K562 (cell line): Measurements from ENCODE around the gene UBXN10. TPM values are rescaled to one million over a fixed set of nuclear protein-coding genes. Genes with fewer than 3 reads are reported as not detected.
A peak's percentile ranks its signal among the peaks of the same experiment; 100 is the strongest.

Source experiments
- ATAC-seq: fragments of 200-7000 bp; cut with Tn5 transposase; 3 replicates; pipeline ENCODE4 v1.9.1; 2020; ENCODE audit warnings: moderate library complexity
- BruUV-seq: library from RNA; stranded (reverse); fragments of 400-500 nt; replicated peaks from 2 replicates; lab custom pipeline; 2021; lab: Mats Ljungman, UMichigan
- CTCF ChIA-PET: fragments of 300-600 bp; formaldehyde crosslinking; extraction: SDS; loops from one replicate; lab custom pipeline; 2021; ENCODE audit warnings: low intra/inter-chr PET ratio; lab: Yijun Ruan, JAX
- POLR2A ChIA-PET: fragments of 300-600, 350-650 bp; sonication (Branson Sonifier 250); formaldehyde crosslinking; extraction: SDS; loops from one replicate; lab custom pipeline; 2021; ENCODE audit warnings: antibody characterized with exemption, inconsistent platforms; lab: Yijun Ruan, JAX
- DNase-seq, 4 experiments: peaks; one replicate each; pipeline versions ENCODE4 v3.0.0 to v3.0.0-alpha.2; 2011 to 2018; ENCODE audit warnings: low spot score in 3 of 4, mixed read lengths in 3 of 4; ENCODE audit errors: extremely low read depth in 1 of 4
- FAIRE-seq: peaks from 2 replicates; lab custom pipeline; 2011; peaks lifted over from hg19 to GRCh38; lab: Jason Lieb, UNC
- H2AFZ ChIP-seq: 2 replicates; pipeline ENCODE4 v1.6.0; 2011; ENCODE audit warnings: low read depth, low read length, control low read depth, inconsistent platforms
- H3K27ac ChIP-seq: fragments of 200-600 bp; 3 replicates; pipeline ENCODE4 v1.8.0; 2011; ENCODE audit warnings: low read depth, mild to moderate bottlenecking, control low read depth, inconsistent platforms, low read length, moderate library complexity, mixed read lengths; ENCODE audit errors: extremely low read depth
- H3K27me3 ChIP-seq, 2 experiments: fragments of 300-600 bp in 1 of 2; 2 replicates in 1 of 2; 3 replicates in 1 of 2; pipeline versions ENCODE4 v1.6.0 to v1.8.0; 2011; ENCODE audit warnings: inconsistent platforms in 2 of 2, low read length in 2 of 2, mild to moderate bottlenecking in 1 of 2, mixed read lengths in 1 of 2, moderate library complexity in 1 of 2; ENCODE audit not compliant: control insufficient read depth in 2 of 2, insufficient read depth in 2 of 2
- H3K36me3 ChIP-seq: fragments of 300-600 bp; 3 replicates; pipeline ENCODE4 v1.8.0; 2011; ENCODE audit warnings: mild to moderate bottlenecking, low read length, inconsistent platforms; ENCODE audit not compliant: control insufficient read depth, insufficient read depth
- H3K4me1 ChIP-seq, 2 experiments: fragments of 200-600 bp in 1 of 2; replicated peaks in 1 of 2; 2 replicates in 1 of 2; 3 replicates in 1 of 2; pipeline versions ENCODE4 v1.5.1 to v1.8.0; 2011; ENCODE audit warnings: inconsistent platforms in 2 of 2, low read length in 2 of 2, mild to moderate bottlenecking in 1 of 2, mixed read lengths in 1 of 2, moderate library complexity in 1 of 2; ENCODE audit not compliant: control insufficient read depth in 2 of 2, insufficient read depth in 2 of 2
- H3K4me2 ChIP-seq: 2 replicates; pipeline ENCODE4 v1.6.1; 2011; ENCODE audit warnings: low read length, control low read depth, inconsistent platforms, mixed read lengths; ENCODE audit not compliant: insufficient read depth
- H3K4me3 ChIP-seq: fragments of 200-600 bp; sonication (generic), shearing (Covaris generic); 2 replicates; pipeline ENCODE4 v1.5.1; 2016; ENCODE audit warnings: control low read depth, inconsistent platforms
- H3K79me2 ChIP-seq: fragments of 200-600 bp; 3 replicates; pipeline ENCODE4 v1.8.0; 2011; ENCODE audit warnings: low read length, inconsistent platforms; ENCODE audit not compliant: control insufficient read depth, insufficient read depth
- H3K9ac ChIP-seq, 2 experiments: 2 replicates each; pipeline versions ENCODE4 v1.6.0 to v1.6.1; 2011; ENCODE audit warnings: low read depth in 2 of 2, low read length in 2 of 2, control low read depth in 1 of 2, inconsistent platforms in 1 of 2, mild to moderate bottlenecking in 1 of 2, mixed read lengths in 1 of 2; ENCODE audit not compliant: insufficient read depth in 1 of 2
- H3K9me1 ChIP-seq: one replicate; pipeline ENCODE4 v1.6.0; 2011; ENCODE audit warnings: inconsistent platforms, mild to moderate bottlenecking, low read length, moderate library complexity; ENCODE audit not compliant: control insufficient read depth, insufficient read depth
- H3K9me3 ChIP-seq: replicated peaks from 2 replicates; pipeline ENCODE4 v1.5.1; 2011; ENCODE audit warnings: low read depth, low read length, inconsistent platforms; ENCODE audit not compliant: control insufficient read depth, insufficient read depth
- H4K20me1 ChIP-seq: replicated peaks from 2 replicates; pipeline ENCODE4 v1.6.1; 2011; ENCODE audit warnings: low read length, inconsistent platforms, mixed read lengths; ENCODE audit not compliant: control insufficient read depth, insufficient read depth
- CREBBP ChIP-seq: IDR thresholded peaks from one replicate; pipeline ENCODE4 v1.6.1; 2012; ENCODE audit warnings: low read depth, mild to moderate bottlenecking, control low read depth, inconsistent platforms, low read length
- KDM5B ChIP-seq: fragments of 200-600 bp; sonication (generic); IDR thresholded peaks from 2 replicates; pipeline ENCODE4 v1.6.1; 2012; ENCODE audit warnings: low read depth, mild to moderate bottlenecking, moderate library complexity, low read length, control low read depth, inconsistent platforms; ENCODE audit not compliant: insufficient replicate concordance
- NR1H2 ChIP-seq: sonication (generic); formaldehyde crosslinking; IDR thresholded peaks from 2 replicates; pipeline ENCODE4 v1.4.0; 2020; ENCODE audit warnings: mild to moderate bottlenecking, missing genetic modification reagents
- RBM17 ChIP-seq: fragments of 200-400 bp; formaldehyde crosslinking; IDR thresholded peaks from 2 replicates; pipeline ENCODE4 v1.6.1; 2017; ENCODE audit warnings: low read depth, mild to moderate bottlenecking, low read length, borderline replicate concordance
- U2AF1 ChIP-seq: fragments of 200-400 bp; formaldehyde crosslinking; optimal IDR thresholded peaks from 2 replicates; pipeline ENCODE3; 2017; ENCODE audit warnings: mild to moderate bottlenecking, low read depth, low read length, moderate library complexity
- ZBED1 ChIP-seq: IDR thresholded peaks from 2 replicates; pipeline ENCODE4 v1.6.1; 2014
- ZC3H8 ChIP-seq: fragments of 450-650 bp; IDR thresholded peaks from 2 replicates; pipeline ENCODE4 v1.6.1; 2017
- ZNF134 ChIP-seq: fragments of 250-450 bp; sonication (Bioruptor Pico); conservative IDR thresholded peaks from 2 replicates; pipeline ENCODE4 v1.4.0; 2020
- WGBS: fragments of 100-300 bp; shearing (Covaris generic); methylation state at CpG from one replicate; pipeline ENCODE4 v1.1.6; 2016; ENCODE audit warnings: low coverage, mixed read lengths; ENCODE audit not compliant: insufficient coverage; ENCODE audit errors: missing lambda C conversion rate; 5-methylcytosine and 5-hydroxymethylcytosine counted together
- in situ Hi-C: fragments of 300-500 bp; cut with MboI; formaldehyde crosslinking; loops from 4 replicates; pipeline ENCODE4 v1.15.0; 2018; ENCODE audit warnings: inconsistent platforms, mixed read lengths
- intact Hi-C: fragments of 100-400 bp; cut with micrococcal nuclease; formaldehyde crosslinking; loops from 2 replicates; pipeline ENCODE4 v1.14.2; 2022
- polyA plus RNA-seq, 8 experiments: library from polyadenylated mRNA; depleted of rRNA in 4 of 8; stranded (reverse) in 5 of 8; unstranded in 3 of 8; fragments of >200 nt; fragmentation: Nextera tagmentation in 2 of 8; fragmentation: Illumina TruSeq in 1 of 8; extraction: Ambion mirVana in 2 of 8; extraction: Trizol in 1 of 8; gene quantifications; 2 replicates each; pipeline versions ENCODE4 v1.2.1 to v1.2.3, GENCODE V29; 2011 to 2014; ENCODE audit warnings: inconsistent platforms in 1 of 8, missing spikeins in 1 of 8
- total RNA-seq, 7 experiments: library from RNA; depleted of rRNA in 6 of 7; stranded (reverse); fragments of >200 nt in 6 of 7; fragmentation: Illumina TruSeq in 2 of 7; extraction: Trizol in 2 of 7; gene quantifications; 2 replicates each; pipeline versions ENCODE4 v1.2.1 to v1.2.3, GENCODE V29; 2011 to 2021; ENCODE audit warnings: low replicate concordance in 1 of 7
- TF ChIP-seq, protein P1 (sequence below): fragments of 450-650 bp; IDR thresholded peaks from 2 replicates; pipeline ENCODE4 v1.7.0; 2016; ENCODE audit warnings: borderline replicate concordance
- TF ChIP-seq, protein P2 (sequence below): fragments of 250-450 bp; sonication (Bioruptor Pico); IDR thresholded peaks from 2 replicates; pipeline ENCODE4 v1.9.0; 2021; ENCODE audit warnings: mild to moderate bottlenecking, inconsistent platforms

The UBXN10 gene
- total and polyA plus RNA-seq, 9 of the 15 experiments (the other 6 are each of a cell fraction or from before 2014, with no cell fraction given) = 10.7 to 17.7 (median 13.6) TPM

GRCh38 chr1:20178634-20179370 is 7.1 kb upstream of the UBXN10 start:
- intact Hi-C loops = no loop called here
- no peak for TF ChIP-seq RBM17
- no peak for TF ChIP-seq CREBBP
- no peak for TF ChIP-seq ZC3H8
- no peak for TF ChIP-seq NR1H2 (CRISPR knock-in tag)
- TF ChIP-seq, protein P1, sequence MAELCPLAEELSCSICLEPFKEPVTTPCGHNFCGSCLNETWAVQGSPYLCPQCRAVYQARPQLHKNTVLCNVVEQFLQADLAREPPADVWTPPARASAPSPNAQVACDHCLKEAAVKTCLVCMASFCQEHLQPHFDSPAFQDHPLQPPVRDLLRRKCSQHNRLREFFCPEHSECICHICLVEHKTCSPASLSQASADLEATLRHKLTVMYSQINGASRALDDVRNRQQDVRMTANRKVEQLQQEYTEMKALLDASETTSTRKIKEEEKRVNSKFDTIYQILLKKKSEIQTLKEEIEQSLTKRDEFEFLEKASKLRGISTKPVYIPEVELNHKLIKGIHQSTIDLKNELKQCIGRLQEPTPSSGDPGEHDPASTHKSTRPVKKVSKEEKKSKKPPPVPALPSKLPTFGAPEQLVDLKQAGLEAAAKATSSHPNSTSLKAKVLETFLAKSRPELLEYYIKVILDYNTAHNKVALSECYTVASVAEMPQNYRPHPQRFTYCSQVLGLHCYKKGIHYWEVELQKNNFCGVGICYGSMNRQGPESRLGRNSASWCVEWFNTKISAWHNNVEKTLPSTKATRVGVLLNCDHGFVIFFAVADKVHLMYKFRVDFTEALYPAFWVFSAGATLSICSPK = no peak
- no peak for TF ChIP-seq U2AF1
- TF ChIP-seq KDM5B = no peak
- no peak for TF ChIP-seq ZNF134
- TF ChIP-seq ZBED1 = no peak
- TF ChIP-seq, protein P2, sequence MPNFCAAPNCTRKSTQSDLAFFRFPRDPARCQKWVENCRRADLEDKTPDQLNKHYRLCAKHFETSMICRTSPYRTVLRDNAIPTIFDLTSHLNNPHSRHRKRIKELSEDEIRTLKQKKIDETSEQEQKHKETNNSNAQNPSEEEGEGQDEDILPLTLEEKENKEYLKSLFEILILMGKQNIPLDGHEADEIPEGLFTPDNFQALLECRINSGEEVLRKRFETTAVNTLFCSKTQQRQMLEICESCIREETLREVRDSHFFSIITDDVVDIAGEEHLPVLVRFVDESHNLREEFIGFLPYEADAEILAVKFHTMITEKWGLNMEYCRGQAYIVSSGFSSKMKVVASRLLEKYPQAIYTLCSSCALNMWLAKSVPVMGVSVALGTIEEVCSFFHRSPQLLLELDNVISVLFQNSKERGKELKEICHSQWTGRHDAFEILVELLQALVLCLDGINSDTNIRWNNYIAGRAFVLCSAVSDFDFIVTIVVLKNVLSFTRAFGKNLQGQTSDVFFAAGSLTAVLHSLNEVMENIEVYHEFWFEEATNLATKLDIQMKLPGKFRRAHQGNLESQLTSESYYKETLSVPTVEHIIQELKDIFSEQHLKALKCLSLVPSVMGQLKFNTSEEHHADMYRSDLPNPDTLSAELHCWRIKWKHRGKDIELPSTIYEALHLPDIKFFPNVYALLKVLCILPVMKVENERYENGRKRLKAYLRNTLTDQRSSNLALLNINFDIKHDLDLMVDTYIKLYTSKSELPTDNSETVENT (CRISPR knock-in tag) = no peak
- no peak overlapping the region for H3K4me3 ChIP-seq
- peaks cover 15 to 27% of the 10 kb centered on the region in 2 experiments for H3K4me1 ChIP-seq
- ChIA-PET CTCF (no interaction called here), POLR2A (interaction anchor here (0.6 to 2.1 kb wide), 6 partner anchors 9 to 110 kb away, joined by 3 to 15 read pairs (median 4); no protein-coding TSS in a partner anchor)
- FAIRE-seq = no peak
- no peak overlapping the region for H3K4me2 ChIP-seq
- in situ Hi-C loops = no loop called here
- peak; percentile 68 for ATAC-seq
- no peak overlapping the region for H3K27ac ChIP-seq
- H4K20me1 ChIP-seq = no peaks in the 10 kb centered on the region
- H3K36me3 ChIP-seq = no peaks in the 10 kb centered on the region
- no peaks in the 10 kb centered on the region for H3K9me1 ChIP-seq
- H3K79me2 ChIP-seq = no peaks in the 10 kb centered on the region
- no peak for DNase-seq
- peak overlapping the region; percentile 41 for H2AFZ ChIP-seq
- no peak overlapping the region for H3K9ac ChIP-seq
- no TSS peak for BruUV-seq
- peaks cover 7% of the 10 kb centered on the region for H3K9me3 ChIP-seq
- no peaks in the 10 kb centered on the region for H3K27me3 ChIP-seq
- WGBS = 77% methylated on average over 13 of the region's 13 CpGs
